WTC11 (cell line): Measurements from ENCODE around the gene ZNF175.

ENCODE experiments used
- CREB1 ChIP-seq: sonication (generic); formaldehyde crosslinking; IDR thresholded peaks from 2 replicates; pipeline ENCODE4 v1.8.0; 2023; ENCODE audit warnings: mild to moderate bottlenecking, missing genetic modification reagents
- MAX ChIP-seq: sonication (generic); formaldehyde crosslinking; IDR thresholded peaks from 2 replicates; pipeline ENCODE4 v1.8.0; 2022; ENCODE audit warnings: mild to moderate bottlenecking, missing genetic modification reagents
- TCF7 ChIP-seq: sonication (generic); formaldehyde crosslinking; IDR thresholded peaks from 2 replicates; pipeline ENCODE4 v1.8.0; 2022; ENCODE audit warnings: mild to moderate bottlenecking, low read depth, missing genetic modification reagents, moderate library complexity

GRCh38 chr19:51586799-51587198 is 15.7 kb downstream of the ZNF175 start:
- no peak for TF ChIP-seq CREB1 (CRISPR knock-in tag)
- no peak for TF ChIP-seq TCF7
- no peak for TF ChIP-seq MAX
